Activated naive CD8-positive, alpha-beta T cell treated with anti-CD3 and anti-CD28 coated beads for 36 hours (primary cell): ENCODE data around the gene TBR1. TPM values are rescaled to one million over a fixed set of nuclear protein-coding genes. Genes with fewer than 3 reads are reported as not detected.

Experiments used
- DNase-seq: peaks from one replicate; pipeline ENCODE4 v3.0.0; 2021
- H3K27ac Mint-ChIP-seq: one replicate; pipeline ENCODE4 v1.8.0; 2022; ENCODE audit warnings: mild to moderate bottlenecking, moderate library complexity, mixed read lengths
- H3K27me3 Mint-ChIP-seq: one replicate; pipeline ENCODE4 v1.8.0; 2022; ENCODE audit warnings: mild to moderate bottlenecking, mixed read lengths
- H3K36me3 Mint-ChIP-seq: one replicate; pipeline ENCODE4 v1.8.0; 2021; ENCODE audit warnings: mild to moderate bottlenecking, mixed read lengths
- H3K4me1 Mint-ChIP-seq: one replicate; pipeline ENCODE4 v1.8.0; 2021; ENCODE audit warnings: mixed read lengths
- H3K4me3 Mint-ChIP-seq: one replicate; pipeline ENCODE4 v1.8.0; 2022; ENCODE audit warnings: mild to moderate bottlenecking, moderate library complexity, mixed read lengths
- H3K9me3 Mint-ChIP-seq: one replicate; pipeline ENCODE4 v1.8.0; 2022; ENCODE audit warnings: mixed read lengths
- total RNA-seq, 2 experiments: library from RNA; stranded (reverse); gene quantifications; one replicate each; pipeline ENCODE4 v1.2.3, GENCODE V29; 2021

The TBR1 gene
- not detected for total RNA-seq

DNA sequence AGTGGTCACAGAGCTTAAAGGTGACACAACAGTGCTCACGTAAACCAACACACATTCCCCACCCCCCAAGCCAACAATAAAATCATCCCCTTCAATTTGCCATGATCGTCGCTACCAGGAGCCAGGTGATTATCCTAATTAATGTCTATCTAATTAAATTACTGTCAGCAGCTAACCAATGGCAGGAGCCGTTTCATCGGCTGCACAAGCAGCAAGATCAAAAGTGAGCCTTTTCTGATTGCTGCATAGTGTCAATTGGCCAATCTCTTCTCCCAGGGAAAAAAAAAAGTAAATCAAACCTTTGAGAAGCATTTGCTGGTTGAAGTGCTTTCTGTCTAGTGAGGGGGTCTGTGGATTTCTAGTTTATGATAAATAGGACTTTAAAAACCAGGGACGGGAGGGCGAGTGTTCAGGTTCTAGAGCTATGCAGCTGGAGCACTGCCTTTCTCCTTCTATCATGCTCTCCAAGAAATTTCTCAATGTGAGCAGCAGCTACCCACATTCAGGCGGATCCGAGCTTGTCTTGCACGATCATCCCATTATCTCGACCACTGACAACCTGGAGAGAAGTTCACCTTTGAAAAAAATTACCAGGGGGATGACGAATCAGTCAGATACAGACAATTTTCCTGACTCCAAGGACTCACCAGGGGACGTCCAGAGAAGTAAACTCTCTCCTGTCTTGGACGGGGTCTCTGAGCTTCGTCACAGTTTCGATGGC, at the start of gene TBR1:
TSS of gene TBR1 (plus strand) at position 311 of the 721 bp plus-strand sequence. CDS start at position 425, 114 bp downstream.
- H3K9me3 Mint-ChIP-seq = no peaks in the 10 kb centered on the region
- peaks cover 73% of the 10 kb centered on the region for H3K27me3 Mint-ChIP-seq
- H3K4me1 Mint-ChIP-seq = peaks cover 42% of the 10 kb centered on the region
- no peak for DNase-seq
- H3K4me3 Mint-ChIP-seq = peak within 1 kb of the TSS; percentile 44
- no peak within 1 kb of the TSS for H3K27ac Mint-ChIP-seq
- peaks cover 16% of the 10 kb centered on the region for H3K36me3 Mint-ChIP-seq

DNA sequence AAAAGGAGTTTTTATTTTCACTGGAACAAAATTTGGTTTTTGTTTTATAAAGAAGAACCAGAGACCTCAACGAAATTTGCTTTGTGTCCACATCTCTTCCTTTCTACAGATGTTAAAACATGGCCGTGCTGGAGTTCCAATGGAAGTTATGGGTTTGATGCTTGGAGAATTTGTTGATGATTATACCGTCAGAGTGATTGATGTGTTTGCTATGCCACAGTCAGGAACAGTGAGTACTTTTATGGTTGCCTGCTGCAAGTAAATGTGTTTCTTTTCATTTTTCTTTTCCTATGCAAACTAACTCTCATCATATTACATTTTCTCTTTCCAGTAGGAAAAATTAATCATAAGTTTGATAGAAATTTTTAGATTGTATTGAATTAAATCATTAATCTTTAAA, 48.4 kb upstream of the TBR1 start:
- Mint-ChIP-seq H3K9me3 (peaks cover 3% of the 10 kb centered on the region), H3K4me3 (no peak overlapping the region), H3K4me1 (no peaks in the 10 kb centered on the region), H3K36me3 (peaks cover 31% of the 10 kb centered on the region), H3K27ac (no peak overlapping the region), H3K27me3 (no peaks in the 10 kb centered on the region)
- no peak for DNase-seq

DNA sequence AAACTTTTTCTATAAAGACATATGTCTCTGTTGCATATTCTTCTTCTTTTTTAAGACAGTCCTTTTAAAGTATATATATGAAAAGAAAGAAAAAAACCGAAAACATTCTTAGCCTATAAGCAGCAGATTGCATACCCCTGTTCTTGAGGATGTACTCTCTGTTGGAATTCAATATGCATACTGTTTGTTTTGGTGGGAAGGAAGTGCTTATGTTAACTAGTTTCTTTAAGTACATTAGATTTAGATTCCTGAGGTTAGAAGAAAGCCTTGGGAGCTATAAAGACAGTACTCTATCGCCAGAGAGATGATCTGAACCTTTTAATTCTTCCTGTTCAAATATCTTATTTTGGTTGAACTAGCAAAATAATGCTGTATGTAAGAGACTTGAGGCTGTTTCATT, 46.8 kb upstream of the TBR1 start:
- H3K4me3 Mint-ChIP-seq = no peak overlapping the region
- H3K9me3 Mint-ChIP-seq = no peaks in the 10 kb centered on the region
- H3K27me3 Mint-ChIP-seq = no peaks in the 10 kb centered on the region
- H3K36me3 Mint-ChIP-seq = peaks cover 20% of the 10 kb centered on the region
- no peak for DNase-seq
- no peak overlapping the region for H3K27ac Mint-ChIP-seq
- no peaks in the 10 kb centered on the region for H3K4me1 Mint-ChIP-seq

DNA sequence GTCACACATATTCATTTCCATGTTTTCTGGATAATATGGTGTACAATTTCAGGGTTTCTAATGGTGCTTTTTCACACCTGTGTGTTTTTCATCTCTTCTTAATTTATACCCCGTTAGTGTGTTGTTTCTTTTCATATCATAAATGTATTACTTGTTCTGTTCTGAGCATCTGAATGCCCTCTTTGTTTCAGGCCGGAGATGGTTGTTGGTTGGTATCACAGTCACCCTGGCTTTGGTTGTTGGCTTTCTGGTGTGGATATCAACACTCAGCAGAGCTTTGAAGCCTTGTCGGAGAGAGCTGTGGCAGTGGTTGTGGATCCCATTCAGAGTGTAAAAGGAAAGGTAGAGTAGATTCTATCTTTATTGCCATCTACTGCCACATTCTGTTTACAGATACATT, 45.1 kb upstream of the TBR1 start:
- Mint-ChIP-seq H3K27me3 (no peaks in the 10 kb centered on the region), H3K27ac (no peak overlapping the region), H3K9me3 (no peaks in the 10 kb centered on the region), H3K4me3 (no peak overlapping the region), H3K36me3 (peaks cover 20% of the 10 kb centered on the region), H3K4me1 (no peaks in the 10 kb centered on the region)
- no peak for DNase-seq

DNA sequence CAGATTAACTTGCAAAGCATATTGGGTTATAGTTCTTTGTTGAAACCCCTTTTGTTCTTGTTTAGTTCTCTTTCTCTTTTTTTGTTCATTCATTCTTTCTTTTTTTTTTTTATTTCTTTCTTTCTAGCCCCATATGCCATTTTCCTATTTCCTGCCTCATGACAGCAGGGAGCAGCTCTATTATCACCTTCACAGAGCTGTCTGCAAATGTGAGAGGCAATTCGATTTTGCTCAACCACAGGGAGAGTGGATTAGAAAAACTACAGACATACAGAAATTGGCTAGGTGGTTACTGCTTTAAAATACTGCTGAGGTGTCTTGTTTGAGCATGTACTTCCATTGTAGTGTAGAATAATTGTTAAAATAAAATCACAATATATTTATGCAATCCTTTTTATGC, 44.2 kb upstream of the TBR1 start:
- no peak for DNase-seq
- Mint-ChIP-seq H3K27me3 (no peaks in the 10 kb centered on the region), H3K27ac (no peak overlapping the region), H3K9me3 (no peaks in the 10 kb centered on the region), H3K36me3 (peaks cover 19% of the 10 kb centered on the region), H3K4me1 (no peaks in the 10 kb centered on the region), H3K4me3 (no peak overlapping the region)

DNA sequence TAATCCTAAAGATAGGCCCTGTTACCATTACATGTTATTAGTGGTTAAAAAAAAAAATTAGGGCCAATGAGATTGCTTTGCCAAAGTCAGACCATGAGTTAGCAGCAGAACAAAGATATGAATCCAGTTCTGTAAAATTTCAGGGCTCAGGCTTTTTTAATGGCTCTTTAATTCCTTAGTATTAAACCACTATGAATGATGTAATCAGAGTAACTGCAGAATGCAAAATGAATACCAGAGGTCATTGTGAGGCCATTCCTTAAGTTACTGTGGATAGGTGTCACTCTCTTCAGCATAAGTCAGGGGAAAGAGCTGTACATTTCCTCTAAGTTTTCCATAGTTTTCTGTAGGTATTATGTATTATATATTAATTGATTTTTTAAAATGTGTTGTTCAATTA, 42.2 kb upstream of the TBR1 start:
- no peak overlapping the region for H3K4me3 Mint-ChIP-seq
- no peaks in the 10 kb centered on the region for H3K9me3 Mint-ChIP-seq
- no peak overlapping the region for H3K27ac Mint-ChIP-seq
- peaks cover 13% of the 10 kb centered on the region for H3K36me3 Mint-ChIP-seq
- DNase-seq = no peak
- H3K4me1 Mint-ChIP-seq = no peaks in the 10 kb centered on the region
- no peaks in the 10 kb centered on the region for H3K27me3 Mint-ChIP-seq

DNA sequence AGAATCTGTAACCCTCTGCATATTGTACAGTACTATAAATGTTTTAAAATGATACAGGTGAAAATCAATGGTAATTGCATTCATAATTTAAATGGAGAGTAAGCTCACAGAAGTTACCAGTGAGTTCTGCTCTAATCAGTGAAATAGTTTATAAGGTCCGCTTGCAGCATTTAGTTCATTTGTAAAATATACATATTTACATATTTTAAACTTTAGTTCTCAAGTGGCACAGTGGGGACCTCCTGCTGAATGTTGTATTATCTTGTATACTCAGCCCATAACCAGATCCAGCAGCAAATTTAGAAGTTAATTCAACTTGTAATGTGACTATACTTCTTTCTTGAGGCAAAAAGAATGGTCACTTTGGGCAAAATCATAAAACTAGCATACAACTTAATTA, 41.7 kb upstream of the TBR1 start:
- no peaks in the 10 kb centered on the region for H3K9me3 Mint-ChIP-seq
- no peaks in the 10 kb centered on the region for H3K4me1 Mint-ChIP-seq
- H3K27ac Mint-ChIP-seq = no peak overlapping the region
- no peak for DNase-seq
- H3K36me3 Mint-ChIP-seq = peaks cover 17% of the 10 kb centered on the region
- no peak overlapping the region for H3K4me3 Mint-ChIP-seq
- no peaks in the 10 kb centered on the region for H3K27me3 Mint-ChIP-seq

DNA sequence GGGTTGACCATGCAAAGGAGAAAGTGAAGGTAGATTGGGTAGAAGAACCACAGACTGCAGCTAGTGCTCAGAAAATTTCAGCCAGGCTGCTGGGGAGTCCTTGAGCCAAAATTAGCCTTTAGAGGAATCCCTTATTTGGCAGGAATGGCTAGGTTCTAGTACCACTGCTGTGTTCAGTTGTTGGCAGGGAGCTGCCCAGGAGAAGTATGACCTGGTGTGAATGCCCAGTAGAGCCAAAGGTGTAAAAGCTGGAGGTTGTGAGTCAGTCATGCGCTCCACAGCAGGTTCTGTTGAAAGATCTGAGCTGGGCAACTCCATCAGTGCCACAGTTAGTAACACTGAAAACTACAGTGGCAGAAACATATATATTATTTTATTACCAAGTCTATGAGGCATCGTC, 36.4 kb upstream of the TBR1 start:
- H3K4me3 Mint-ChIP-seq = no peak overlapping the region
- peaks cover 6% of the 10 kb centered on the region for H3K4me1 Mint-ChIP-seq
- H3K9me3 Mint-ChIP-seq = no peaks in the 10 kb centered on the region
- H3K27ac Mint-ChIP-seq = no peak overlapping the region
- H3K27me3 Mint-ChIP-seq = no peaks in the 10 kb centered on the region
- no peak for DNase-seq
- H3K36me3 Mint-ChIP-seq = peaks cover 14% of the 10 kb centered on the region

DNA sequence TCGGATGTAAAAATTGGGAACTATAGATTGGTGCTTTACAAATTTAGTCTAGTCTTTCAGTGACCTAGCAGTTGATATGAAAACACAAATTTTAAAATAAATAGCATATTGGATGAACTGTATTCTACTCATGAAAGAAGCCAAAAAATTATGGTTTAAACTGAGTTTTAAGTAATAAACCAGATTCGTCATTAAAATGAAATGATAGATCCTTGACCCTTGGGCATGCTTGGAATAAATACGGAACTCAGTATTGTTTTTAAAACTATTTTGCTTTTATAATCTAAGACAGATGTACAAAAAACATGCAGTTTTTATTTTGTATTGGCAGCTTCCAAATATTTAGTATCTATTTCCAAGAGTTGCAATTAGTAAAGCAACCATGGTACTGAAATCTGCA, 34.6 kb upstream of the TBR1 start:
- peaks cover 12% of the 10 kb centered on the region for H3K36me3 Mint-ChIP-seq
- DNase-seq = no peak
- H3K27me3 Mint-ChIP-seq = no peaks in the 10 kb centered on the region
- no peaks in the 10 kb centered on the region for H3K9me3 Mint-ChIP-seq
- H3K27ac Mint-ChIP-seq = no peak overlapping the region
- peaks cover 10% of the 10 kb centered on the region for H3K4me1 Mint-ChIP-seq
- no peak overlapping the region for H3K4me3 Mint-ChIP-seq

DNA sequence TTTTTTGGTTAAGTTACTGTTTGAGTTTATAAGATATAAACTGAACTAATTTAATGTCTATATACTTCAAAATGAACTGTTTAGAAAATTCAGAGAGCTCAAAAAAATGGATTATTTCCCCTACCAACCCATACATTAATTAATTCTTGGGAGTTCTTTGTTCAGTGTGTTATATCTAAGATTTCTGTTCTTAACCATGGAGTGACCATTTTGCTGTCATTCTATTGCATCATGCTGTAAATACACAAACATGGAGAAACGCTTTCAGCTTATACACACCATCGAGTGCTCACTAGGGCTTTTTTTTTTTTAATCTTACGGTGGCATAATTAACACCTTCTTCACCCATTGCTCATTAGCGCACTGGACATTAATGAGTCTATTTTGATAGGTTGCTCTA, 33.4 kb upstream of the TBR1 start:
- H3K36me3 Mint-ChIP-seq = peaks cover 16% of the 10 kb centered on the region
- peaks cover 10% of the 10 kb centered on the region for H3K4me1 Mint-ChIP-seq
- H3K9me3 Mint-ChIP-seq = no peaks in the 10 kb centered on the region
- no peaks in the 10 kb centered on the region for H3K27me3 Mint-ChIP-seq
- H3K27ac Mint-ChIP-seq = no peak overlapping the region
- no peak for DNase-seq
- H3K4me3 Mint-ChIP-seq = no peak overlapping the region

DNA sequence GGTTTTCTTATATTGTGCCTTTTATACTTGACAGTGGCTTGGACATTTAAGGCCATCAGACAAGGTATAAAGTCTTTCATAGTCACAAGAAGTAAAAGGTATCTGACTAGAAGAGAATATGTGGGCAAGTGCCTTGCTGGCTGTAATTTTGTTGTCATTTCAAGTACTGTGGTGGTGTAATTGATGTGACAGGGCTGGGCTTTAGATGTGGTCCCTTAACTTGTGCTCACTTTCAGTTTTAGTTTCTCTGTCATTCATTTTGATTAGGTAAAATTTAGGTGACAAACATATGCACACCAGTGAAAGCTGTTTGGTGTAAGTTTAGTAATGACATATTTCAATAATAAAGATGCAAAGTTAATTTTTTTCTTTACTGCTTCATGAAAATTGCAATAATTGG, 31.2 kb upstream of the TBR1 start:
- Mint-ChIP-seq H3K36me3 (peaks cover 13% of the 10 kb centered on the region), H3K4me1 (peaks cover 10% of the 10 kb centered on the region), H3K9me3 (no peaks in the 10 kb centered on the region), H3K27me3 (no peaks in the 10 kb centered on the region), H3K27ac (no peak overlapping the region), H3K4me3 (no peak overlapping the region)
- DNase-seq = peak; percentile 14

DNA sequence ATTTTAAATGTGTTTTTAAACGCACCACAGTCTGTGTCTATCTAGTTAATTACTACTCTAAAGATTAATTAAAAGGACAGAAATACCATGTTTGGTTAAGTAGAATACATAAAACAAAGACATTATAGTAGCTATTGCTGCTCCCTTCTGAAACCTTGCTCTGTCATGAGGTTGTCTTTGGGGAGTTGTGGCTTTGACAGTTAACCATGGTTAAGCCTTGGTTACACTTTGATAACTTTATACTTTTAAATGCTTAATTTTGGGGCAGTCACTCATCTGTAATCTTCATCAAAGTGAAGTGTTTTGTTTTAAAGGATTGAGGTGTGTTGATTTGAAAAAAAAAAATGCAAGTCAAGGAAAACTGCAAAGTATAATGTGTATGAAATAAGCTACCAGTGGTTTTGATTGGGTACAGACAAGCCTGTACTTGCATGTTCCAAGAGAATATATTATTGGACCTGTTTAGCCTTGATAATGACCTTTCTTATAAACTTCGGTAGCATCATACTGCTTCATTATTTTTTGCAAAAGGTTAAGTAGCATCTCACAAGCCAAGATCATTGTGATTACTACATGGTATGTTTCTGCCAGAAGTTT, 29.8 kb upstream of the TBR1 start:
- H3K9me3 Mint-ChIP-seq = no peaks in the 10 kb centered on the region
- H3K27me3 Mint-ChIP-seq = no peaks in the 10 kb centered on the region
- H3K4me3 Mint-ChIP-seq = no peak overlapping the region
- peaks cover 17% of the 10 kb centered on the region for H3K36me3 Mint-ChIP-seq
- no peak for DNase-seq
- H3K4me1 Mint-ChIP-seq = peaks cover 11% of the 10 kb centered on the region
- H3K27ac Mint-ChIP-seq = no peak overlapping the region

DNA sequence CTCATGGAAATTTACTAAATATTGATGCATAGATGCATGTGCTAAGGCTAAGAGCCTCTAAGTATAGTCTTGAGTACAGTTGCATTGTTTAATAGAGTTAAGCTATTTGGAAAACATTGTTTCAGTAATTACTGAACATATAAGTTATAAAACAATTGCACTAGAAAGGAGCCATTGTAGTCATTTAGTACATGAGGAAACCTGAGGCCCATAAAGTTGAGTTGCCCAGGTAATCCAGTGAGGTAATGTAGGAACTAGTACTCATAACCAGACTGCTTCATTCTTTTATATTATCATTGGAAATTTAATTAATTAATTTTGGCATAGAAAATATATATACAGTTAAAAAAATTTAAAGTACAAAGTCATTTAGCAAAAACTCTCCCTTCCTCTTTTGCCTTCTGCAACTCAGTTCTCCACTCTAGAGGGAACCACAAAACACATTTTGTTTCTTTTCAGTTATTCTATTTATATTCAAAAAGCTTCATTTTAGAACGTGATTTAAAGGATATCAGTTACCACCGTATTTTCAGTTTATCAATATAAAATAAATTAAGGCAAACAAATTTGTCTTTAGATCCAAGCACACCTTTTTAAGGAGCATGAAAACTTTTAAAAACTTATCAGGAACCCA, 27.8 kb upstream of the TBR1 start:
- Mint-ChIP-seq H3K27ac (no peak overlapping the region), H3K4me3 (no peak overlapping the region), H3K27me3 (no peaks in the 10 kb centered on the region), H3K4me1 (peaks cover 11% of the 10 kb centered on the region), H3K36me3 (peaks cover 28% of the 10 kb centered on the region), H3K9me3 (no peaks in the 10 kb centered on the region)
- no peak for DNase-seq

DNA sequence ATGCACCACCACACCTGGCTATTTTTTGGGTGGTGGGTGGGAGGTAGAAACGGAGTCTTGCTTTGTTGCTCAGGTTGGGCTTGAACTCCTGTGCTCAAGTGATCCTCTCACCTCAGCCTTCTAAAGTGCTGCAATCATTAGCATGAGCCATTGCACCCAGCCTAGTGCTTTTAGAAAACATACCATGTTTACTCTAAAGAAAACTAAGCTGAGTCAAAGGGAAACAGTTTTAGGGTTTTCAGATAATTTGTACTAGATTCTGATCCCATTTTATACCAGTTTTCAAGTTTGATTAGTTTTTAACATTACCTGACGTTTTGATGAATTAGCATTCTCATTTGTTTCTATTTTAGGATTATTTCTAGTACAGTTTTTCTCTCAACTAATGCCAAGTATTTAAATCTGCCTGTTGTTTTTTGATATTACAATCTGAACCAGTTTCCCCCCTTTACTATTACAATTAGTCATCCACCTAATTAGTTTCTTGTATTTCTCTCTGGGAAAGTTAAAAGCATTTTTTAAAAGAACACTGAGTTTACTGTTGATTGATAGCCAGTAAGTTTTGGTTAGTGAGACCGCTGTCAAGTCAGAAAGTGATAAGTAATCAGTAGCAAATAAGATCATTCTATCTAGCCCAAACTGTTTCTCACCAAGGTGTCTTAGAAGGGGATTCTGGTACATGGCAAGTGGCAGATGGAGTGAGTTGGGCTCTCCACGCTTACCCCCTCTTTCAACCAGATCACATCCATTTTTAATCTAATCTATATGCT, 24.2 kb upstream of the TBR1 start:
- H3K36me3 Mint-ChIP-seq = peaks cover 46% of the 10 kb centered on the region
- DNase-seq = no peak
- H3K27ac Mint-ChIP-seq = no peak overlapping the region
- no peaks in the 10 kb centered on the region for H3K9me3 Mint-ChIP-seq
- no peak overlapping the region for H3K4me3 Mint-ChIP-seq
- H3K27me3 Mint-ChIP-seq = no peaks in the 10 kb centered on the region
- H3K4me1 Mint-ChIP-seq = peaks cover 1% of the 10 kb centered on the region

DNA sequence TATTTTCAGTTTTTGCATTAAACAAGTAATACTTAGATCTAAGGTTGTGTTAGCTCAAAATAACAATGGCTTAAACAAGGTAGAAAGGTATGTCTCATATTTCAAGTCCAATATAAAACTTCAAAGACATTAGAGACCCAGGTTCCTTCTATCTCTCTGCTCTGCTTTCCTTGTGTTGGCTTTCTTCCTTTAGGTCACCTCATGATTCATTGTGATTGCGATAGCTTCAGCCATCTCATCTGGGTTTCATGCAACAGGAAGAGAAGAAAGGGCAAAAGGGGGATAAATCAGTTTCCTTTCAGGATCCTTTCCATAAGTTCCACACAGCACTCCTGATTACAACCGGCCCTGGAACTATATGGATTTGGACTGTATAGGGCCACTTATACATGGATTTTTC, 16.0 kb upstream of the TBR1 start:
- H3K9me3 Mint-ChIP-seq = no peaks in the 10 kb centered on the region
- H3K36me3 Mint-ChIP-seq = peaks cover 46% of the 10 kb centered on the region
- no peaks in the 10 kb centered on the region for H3K27me3 Mint-ChIP-seq
- H3K27ac Mint-ChIP-seq = no peak overlapping the region
- H3K4me3 Mint-ChIP-seq = no peak overlapping the region
- DNase-seq = no peak
- H3K4me1 Mint-ChIP-seq = no peaks in the 10 kb centered on the region
